DMS 273 treated with DMSO at 0.1 percent for 48 hours (cell line): ENCODE data around the gene C1QL3.
A peak's percentile ranks its signal among the peaks of the same experiment; 100 is the strongest.

Source experiments
- DNase-seq: peaks from one replicate; lab custom pipeline; 2025; lab: John Stamatoyannopoulos, UW

Gene C1QL3

DNA sequence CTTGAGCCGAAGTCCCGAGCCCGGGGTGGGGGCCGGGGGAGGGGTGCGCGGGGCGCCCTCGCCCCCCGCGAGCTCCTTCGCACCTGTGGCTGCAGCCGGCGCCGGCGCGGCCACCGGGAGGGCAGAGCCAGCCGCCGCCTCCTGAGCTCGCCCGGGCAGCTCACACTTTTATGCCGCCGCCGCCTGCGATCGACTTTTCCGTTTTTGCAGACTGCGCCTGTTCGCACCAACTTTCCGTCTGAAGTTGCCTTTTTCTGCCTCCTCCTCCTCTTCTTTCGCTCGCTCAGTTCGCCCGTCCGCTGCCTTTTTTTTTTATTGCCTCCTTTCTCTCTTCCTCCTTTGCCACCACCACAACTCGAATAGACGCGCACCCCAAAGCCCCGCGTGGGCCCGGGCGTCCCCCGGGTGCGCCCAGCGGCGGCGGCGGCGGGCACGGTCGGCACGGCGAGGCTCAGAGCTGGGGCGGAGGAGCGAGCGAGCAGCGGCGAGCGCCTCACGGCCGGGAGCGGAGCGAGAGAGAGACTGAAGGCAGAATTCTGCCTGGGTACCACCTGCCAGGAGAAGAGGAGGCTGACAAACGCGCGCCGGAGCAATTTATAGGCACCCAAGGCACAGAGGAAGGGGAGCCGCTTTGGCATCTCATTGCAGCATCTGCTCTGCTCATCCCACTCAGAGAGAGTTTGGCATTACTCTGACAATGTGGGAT is at the start of gene C1QL3:
Gene C1QL3 (minus strand): TSS at position 569 of the 706 bp plus-strand sequence. CDS start 814 bp downstream, outside the sequence.
- no peak for DNase-seq

- DNase-seq: no peak
These were observed 49.1 kb upstream of the C1QL3 start for GRCh38 chr10:16570731-16571130.

DNA sequence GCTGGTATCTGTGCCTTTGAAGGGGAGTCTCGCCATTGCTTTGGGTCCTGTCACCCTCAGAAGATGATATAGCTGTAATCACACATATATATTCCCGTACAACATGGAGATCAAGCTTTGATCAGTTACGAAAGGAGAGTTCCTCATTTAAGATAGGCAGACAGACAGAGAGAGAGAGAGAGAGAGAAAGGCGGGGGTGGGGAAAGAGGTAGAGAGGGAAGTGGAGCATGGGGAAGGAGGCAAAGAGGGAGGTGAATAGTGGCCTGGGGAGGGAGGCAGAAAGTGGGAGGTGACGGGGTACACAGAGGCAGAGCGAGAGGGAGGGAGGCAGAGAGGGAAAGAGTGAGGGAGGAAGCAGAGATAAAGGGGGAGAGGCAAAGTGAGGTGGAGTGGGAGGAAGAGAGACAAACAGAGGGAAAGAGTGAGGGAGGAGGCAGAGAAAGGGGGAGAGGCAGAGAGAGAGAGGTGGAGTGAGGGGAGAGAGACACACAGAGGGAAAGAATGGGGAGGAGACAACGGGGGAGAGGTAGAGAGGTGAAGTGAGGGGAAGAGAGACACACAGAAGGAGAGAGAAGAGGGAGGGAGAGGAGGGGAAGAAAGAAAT is 44.6 kb upstream of the C1QL3 start:
- no peak for DNase-seq

DNA sequence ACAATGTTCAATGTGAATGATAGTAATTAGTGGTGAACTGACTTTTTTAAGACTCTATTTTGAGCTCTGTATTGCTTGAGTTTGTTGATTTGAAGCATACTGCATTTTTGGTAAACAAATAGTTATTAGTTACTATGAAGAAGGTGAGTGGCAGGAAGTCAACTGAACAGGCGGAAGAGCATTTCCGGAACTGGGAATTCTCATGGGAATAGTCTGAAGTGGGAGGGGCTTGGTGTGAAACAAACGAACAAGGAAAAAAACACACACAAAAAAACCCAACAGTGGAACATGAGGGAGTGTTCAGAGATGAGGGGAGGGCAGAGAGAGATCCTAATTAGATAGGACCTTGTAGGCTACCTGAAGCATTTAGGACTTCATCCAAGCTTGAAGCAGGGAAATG is 43.9 kb upstream of the C1QL3 start:
- DNase-seq: no peak

GRCh38 chr10:16562891-16563290 is 41.2 kb upstream of the C1QL3 start:
- no peak for DNase-seq

DNA sequence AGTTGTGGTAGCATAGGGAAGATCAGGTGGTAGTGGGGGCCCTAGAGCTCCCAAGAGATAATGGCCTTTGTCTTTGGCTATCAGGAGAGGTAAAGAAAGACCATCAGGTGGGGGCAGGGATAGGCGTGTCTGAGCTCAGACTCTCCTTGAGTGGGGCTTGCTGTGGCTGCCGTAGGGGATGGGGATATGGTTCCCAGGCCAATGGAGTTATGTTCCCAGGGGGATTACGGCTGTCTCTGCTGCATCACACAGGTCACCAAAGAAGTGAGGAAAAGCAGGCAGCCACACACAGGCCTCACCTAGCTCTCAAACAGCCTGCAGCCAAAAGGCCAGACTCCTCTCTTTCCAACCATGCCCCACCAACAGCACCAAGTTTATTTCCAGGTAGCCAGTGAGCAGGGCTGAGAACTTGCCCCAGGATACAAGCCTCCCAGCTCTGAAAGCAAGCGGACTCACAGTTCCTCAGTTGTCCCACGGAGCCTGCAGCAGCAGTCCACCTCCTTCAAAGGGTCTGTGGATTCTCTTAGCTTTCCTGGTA is 37.6 kb upstream of the C1QL3 start:
- DNase-seq: no peak

- no peak for DNase-seq
These were observed 26.3 kb upstream of the C1QL3 start for GRCh38 chr10:16547973-16548372.

DNA sequence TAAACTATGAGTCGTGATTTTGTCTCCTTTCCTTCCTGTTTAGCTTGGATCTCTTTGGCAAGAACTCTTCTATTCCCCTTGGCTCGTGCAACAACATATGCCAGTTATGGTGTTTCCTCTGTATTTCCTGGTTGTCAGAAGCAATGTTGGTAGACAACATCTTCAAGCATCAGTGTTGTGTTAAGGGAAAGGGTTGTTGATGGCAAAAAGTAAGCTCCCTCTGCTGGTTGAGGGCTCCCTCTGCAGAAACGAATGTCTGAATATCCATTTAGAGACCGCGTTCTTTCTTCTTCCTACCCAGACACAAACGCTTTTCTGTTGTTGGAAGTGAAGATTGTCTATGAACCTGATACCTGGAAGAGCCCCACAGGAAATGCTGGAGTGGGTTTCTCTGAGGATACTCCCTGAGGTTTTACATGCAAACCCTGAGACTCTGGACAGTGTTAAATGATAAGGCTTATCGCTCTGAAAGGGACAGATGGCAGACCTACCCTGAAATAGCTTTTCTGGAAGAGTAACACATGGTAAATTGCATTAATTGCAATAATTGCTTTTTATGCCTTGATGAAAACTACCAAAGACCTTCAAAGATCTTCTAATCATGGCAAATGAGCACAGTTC is 23.5 kb upstream of the C1QL3 start:
- peak; percentile 80 for DNase-seq

GRCh38 chr10:16544591-16544990 is 22.9 kb upstream of the C1QL3 start:
- DNase-seq: no peak

GRCh38 chr10:16544099-16544498 is 22.4 kb upstream of the C1QL3 start:
- DNase-seq: no peak

DNA sequence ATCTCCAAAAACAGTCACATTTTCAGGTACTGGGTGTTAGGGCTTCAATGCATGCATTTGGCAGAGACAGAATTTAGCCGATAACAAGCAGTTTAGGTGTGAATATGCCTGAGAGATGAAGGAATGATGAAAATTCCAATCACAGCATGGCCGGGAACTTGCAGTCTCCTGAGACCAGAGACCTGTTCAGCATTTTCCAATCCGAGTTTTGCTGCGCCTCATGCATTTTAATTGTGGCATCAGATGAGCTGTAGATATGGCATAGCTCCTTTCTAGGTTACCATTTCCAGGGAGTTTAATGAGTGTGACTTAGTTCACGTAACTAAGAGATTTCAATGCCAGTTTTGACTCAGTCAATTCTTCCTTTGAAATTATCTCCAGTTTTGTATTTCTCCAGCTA is 14.5 kb upstream of the C1QL3 start:
- no peak for DNase-seq

DNA sequence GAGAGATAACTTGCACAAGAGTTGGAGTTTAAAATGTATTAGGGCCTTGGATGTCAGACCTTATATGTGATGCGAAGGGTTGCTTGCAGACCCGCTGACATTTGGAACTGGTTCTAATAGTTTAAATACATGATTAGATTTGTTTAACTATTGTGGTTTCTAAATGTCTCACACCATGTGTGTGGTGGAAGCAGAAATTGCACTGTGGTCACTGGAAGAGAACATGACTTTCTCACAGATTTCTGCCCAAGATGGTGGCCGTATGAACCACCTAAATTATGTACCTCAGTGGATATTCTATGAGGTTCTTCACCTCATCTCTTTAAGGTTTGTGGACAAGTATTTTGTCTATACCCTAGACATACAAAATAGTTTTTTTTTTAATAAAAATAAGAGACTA is 8.2 kb upstream of the C1QL3 start:
- DNase-seq: no peak

GRCh38 chr10:16527452-16527851 is 5.8 kb upstream of the C1QL3 start:
- no peak for DNase-seq

DNA sequence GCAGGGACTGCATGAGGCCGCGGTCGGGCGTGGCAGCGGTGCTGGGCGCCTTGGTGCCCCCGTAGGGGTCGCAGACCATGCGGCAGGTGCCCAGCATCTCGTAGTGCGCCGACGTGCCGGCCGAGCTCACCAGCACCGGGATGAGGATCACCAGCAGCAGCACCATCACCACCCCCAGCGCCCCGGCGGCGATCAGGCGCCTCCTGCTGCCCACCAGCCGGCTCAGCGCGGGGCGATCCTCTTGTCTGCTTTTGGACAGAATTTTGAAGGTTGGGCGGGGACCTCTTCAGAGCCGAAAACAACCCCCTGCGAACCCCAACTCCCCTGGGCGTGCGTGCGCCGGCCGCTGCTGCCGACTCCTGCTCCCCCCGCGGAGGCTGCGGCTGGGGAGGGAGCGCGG is 779 bp downstream of the C1QL3 start:
- no peak for DNase-seq

DNA sequence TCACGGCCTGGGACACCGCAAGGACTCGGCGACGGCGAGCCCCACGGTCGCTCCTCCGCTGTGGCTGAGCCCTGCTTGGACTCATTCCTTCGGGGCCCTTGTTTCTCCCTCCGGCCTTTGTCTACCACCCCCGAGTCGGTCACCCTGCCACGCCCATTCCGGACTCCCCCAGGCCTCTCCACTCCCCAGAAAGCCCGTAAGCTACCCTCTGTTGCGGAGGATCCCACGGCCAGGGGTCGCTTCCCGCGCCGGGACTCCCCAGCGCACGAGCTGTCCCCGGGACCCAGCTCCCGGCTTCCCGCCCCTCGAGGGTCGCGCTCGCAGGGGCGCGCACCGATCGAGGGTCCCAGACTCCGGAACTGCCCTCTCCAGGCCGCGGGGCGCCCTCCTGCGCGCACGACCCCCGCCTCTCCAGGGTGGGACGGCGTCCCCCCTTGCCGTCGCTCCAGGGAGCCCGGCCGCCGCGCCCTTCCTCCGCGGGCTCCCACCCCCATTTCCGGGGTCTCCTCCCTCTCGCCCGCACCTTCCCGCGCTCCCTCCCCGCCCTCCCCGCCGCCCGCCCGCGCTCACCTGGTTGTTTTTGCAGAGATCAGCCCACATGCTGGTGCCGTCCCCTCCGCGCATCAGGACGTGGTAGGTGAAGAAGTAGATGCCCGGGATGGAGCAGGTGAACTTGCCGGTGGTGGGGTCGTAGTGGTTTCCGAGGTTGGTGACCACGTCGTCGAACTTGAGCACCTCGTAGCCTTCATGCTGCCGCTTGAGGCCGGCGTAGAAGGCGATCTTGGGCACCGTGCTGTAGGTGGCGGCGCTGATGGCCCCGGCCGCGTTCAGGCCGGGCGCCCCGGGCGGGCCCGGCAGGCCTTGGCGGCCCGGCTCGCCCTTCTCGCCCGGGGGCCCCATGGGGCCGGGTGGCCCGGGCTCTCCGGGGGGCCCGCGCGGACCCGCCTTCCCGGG is 1.5 kb downstream of the C1QL3 start:
- no peak for DNase-seq

DNA sequence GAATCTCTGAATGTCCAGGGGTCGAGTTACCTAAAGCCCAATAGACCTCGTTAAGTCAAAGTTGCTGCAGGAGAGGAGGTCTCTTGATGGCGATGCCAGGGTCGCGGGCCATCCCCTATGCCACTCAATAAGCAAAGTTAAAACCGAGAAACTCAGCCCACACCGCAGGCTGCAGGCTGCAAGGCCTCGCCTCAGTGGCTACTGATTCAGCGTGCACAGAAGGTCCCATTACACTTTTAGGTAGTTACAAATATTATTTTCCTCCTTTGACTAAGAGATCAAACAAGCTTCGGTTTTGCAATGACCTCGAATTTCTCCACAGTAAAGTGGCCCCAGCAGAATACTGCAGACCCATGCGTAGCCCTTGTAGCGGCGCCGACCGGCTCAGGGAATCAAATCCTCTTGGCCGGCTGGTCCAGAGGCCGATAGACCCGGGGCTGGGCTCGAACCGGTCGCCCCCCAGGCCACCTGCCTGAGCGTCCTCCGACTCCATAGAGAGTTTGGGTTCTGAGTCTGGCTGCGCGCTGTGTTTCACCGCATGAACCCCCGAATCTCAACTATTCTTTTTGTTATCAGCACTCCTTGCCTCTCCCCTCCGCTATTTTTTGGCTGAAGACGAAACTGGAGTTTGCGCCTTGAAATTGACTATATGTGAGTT is 2.3 kb downstream of the C1QL3 start:
- no peak for DNase-seq

DNA sequence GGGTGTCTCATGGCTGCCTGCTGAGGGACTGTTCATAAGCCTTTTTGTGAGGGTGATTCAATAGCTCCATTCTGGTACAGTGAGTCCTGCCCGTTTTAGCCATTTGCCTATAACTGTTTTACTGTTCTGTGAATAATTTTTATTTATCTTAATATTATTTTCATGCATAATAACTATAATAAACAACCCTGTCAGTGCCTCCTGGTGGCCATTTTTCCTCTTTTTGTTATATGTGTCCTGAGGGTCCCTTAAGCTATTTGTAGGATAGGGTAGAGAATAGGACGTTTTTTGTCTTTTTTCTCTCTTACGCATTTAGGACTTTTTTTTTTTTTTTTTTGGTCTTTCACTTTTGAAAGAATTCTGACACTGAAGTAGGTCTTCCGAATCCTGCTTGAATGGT is 2.9 kb downstream of the C1QL3 start:
- no peak for DNase-seq

DNA sequence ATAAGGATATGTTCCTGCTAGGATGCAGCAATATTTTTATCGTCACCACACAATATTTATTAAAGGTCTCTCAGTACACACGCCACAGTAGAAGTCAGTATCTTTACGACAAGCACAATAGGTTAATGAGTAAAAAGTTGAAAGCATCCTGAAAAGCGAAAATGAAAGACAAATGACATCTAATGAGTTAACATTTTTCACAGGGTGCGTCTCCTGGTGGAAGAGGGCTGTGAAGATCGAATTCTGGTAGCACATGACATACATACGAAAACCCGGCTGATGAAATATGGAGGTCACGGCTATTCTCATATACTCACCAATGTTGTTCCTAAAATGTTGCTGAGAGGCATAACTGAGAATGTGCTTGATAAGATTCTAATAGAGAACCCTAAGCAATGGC is 10.8 kb downstream of the C1QL3 start:
- DNase-seq: no peak

- DNase-seq: no peak
These were observed 11.7 kb downstream of the C1QL3 start for GRCh38 chr10:16509996-16510395.

- no peak for DNase-seq
These were observed 16.5 kb downstream of the C1QL3 start for GRCh38 chr10:16505161-16505560.

DNA sequence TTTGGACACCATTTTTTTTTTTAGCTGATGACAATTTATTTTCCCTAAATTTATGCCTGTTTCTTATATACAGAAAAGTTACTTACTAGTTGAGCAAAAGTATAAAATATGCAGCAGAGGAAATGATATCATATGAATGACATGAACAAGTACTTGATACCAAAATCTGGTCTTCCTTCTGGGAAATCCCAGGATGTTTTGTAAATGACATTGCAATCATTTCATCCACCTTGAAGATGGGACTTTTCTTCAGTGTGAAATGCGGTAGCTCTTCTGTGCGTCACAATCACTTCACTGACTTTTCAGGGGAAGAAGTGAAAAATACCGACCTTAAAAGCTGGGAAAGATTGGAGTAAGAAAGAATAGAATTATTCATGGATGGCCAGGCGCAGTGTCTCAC is 23.8 kb downstream of the C1QL3 start:
- DNase-seq: no peak
